Erythroblast (primary cell): ENCODE results near the gene PPIP5K2.

Experiments used
- GATA1 ChIP-seq: IDR thresholded peaks from 2 replicates; pipeline ENCODE4 v1.6.1; 2011; ENCODE audit warnings: low read depth, mild to moderate bottlenecking, control low read depth, low read length, moderate library complexity
- POLR2A ChIP-seq: IDR thresholded peaks from 2 replicates; pipeline ENCODE4 v1.6.1; 2011; ENCODE audit warnings: mild to moderate bottlenecking, low read length

GRCh38 chr5:103086547-103086946 lies 33.6 kb upstream of the PPIP5K2 start:
- TF ChIP-seq POLR2A: no peak
- no peak for TF ChIP-seq GATA1
